ENCODE results near the gene NRARP.

The NRARP gene

GRCh38 chr9:137321726-137322361, 19.8 kb upstream of the NRARP start:
- no peak for DNase-seq

DNA sequence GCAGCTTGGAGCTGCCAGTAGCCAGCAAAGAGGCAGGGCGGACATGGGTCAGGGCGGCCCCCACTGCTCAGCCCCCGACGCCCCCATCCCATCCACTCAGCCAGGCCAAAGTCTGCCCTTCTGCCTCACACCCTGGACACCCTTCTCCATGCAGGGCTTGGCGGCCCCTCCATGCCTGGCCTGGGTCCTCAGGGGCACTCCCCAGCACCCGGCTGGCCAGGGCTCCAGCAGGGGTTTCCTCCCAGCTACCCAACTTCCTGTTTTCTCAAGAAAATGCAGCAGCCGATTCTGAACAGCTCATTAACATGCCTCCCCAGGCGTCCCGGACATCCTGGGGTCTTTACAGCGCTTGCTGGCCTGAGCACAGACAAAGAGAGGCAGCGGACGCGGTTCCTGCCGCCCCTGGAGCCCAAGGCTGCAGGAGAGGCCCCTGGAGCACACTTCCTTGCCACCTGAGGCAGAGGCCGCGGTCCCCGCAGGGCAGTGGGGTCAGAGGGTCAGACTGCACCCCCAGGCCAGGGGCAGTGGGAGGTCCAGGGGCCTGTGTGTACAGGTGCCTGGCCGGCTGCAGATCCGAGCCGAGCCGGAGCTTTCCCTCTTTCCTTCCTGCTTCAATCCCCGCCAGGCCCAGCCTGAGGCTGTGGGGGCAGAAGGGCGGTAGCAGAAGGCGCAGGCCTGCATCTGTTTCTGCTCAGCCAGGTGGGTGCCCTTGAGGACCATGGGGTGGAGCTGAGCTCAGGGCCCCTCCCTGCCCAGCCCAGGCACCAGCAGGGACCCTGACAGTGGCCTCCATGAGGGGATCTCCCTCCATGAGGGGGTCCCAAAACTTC, 18.7 kb upstream of the NRARP start:
- DNase-seq, result no peak

- no peak for DNase-seq
Measured at GRCh38 chr9:137319739-137320551, 17.9 kb upstream of the NRARP start.

DNA sequence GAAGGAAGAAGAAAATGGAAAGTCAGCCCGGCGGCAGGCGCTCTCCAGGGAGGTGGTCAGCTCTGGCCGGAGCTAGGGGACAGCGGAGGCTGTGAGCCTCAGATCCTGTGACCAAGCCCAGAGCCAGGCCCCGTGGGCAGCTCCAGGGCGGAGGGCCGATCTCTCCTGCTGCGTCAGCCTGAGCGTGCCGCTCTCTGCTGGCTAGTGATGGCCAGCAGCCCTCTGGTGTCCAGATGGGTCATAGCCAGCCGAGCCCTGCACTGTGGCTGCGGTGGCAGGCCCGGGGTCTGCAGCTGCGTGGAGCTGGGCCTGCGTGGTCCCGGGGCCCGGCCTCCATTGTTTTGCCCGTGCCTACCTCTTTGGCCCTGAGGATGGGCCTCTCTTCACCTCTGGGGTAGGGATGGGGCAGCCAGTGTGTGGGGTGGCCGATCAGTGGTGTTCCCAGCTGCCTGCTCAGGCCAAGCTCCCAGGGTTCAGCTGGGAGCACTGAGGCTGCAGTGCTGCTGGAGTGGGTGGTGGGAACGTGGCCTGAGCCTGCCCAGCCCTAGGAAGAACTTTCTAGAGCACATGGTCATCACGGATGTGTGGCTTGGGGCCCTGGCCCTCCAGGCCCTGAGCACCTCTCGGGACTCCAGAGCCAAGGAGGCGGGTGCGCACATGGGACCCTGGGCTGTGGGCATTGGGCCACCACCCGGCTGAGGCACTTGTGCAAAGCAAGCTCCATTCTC, 17.1 kb upstream of the NRARP start:
- DNase-seq, result no peak

DNA sequence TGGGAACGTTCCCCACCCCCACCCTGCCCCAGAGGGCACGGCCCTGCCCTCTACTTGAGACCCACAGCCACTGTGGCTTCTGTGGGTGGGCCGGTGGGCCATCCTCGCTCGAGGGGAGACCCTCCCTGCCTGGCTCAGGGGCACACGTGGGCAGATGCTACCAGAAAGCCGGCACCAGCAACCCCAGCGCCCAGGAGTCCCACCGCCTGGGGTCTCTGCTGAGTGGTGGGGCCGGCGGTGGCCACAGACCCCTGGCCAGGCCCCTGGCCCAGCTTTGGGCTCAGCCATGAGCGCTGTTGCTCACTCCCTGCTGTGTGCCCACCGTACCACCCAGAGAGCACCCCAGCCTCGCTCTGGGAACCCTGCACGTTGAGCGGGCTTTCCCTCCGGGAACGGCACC, 16.5 kb upstream of the NRARP start:
- DNase-seq, result no peak

DNA sequence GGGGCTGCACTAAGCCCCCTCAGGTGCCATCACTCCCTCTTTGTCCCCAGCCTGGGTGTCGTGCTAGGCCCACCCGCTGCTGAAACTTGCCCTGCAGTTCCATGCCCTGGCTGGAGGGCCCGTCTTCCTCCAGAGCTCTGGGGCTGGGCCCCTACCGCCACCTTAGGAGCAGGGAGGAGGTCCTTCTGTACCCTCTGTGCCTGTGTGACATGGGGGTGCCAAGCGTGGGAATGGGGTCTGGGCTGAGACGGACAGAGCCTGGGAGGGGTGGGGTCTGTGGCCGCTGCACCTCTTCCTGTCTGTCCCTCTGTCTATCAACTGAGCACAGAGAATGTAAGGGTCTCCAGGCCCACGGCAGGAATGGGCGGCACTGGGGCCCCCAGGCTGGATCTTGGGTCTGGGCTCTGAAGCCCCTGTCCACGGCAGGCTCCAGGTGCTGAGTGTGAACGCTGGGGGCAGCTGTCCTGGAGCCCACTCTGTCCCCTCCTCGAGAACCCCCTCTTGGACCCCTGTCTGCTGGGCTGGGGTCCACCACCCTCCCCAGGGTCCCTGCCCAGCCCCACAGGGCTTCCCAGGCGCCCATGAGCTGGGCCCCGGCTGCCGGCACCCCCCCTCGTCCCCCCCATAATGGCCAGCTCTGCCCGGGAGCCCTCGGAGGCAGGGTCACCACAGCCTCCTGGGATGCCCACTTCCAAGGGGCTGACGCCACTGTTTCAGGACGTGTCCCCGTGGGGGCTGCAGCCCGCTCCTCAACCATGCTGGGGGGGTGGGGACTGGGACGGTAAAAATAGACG, 15.8 kb upstream of the NRARP start:
- DNase-seq, result no peak

- no peak for DNase-seq
Measured at GRCh38 chr9:137317021-137317717, 15.1 kb upstream of the NRARP start.

GRCh38 chr9:137316012-137316981, 14.2 kb upstream of the NRARP start:
- DNase-seq, result peak; percentile 77

GRCh38 chr9:137315581-137316011, 13.5 kb upstream of the NRARP start:
- DNase-seq, result no peak

- no peak for DNase-seq
Measured at GRCh38 chr9:137314561-137315560, 12.8 kb upstream of the NRARP start.

- DNase-seq, result no peak
Measured at GRCh38 chr9:137313956-137314560, 12.0 kb upstream of the NRARP start.

GRCh38 chr9:137313326-137313936, 11.4 kb upstream of the NRARP start:
- DNase-seq, result no peak

DNA sequence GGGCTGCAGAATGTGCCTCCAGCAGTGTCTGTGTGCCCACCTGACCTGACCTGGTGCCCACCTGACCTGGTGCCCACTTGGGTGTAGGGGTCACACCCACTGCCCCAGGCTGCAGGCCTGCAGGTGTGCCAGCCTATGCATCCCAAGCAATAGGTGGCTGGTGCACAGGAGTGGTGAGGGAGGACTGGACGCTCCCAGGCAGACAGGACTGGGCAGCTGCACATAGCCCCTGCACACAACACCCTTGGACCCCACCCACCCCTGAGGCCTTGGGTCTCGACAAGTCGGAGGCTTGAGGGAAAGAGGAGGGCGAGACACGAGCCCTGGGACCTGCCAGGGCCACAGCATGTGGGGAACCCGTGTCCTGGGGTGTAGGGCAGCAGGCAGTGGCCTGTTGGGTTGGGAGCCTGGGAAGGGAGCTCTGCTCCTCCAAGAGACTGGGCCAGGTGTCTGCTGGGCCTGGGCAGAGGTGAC, 10.8 kb upstream of the NRARP start:
- no peak for DNase-seq

DNA sequence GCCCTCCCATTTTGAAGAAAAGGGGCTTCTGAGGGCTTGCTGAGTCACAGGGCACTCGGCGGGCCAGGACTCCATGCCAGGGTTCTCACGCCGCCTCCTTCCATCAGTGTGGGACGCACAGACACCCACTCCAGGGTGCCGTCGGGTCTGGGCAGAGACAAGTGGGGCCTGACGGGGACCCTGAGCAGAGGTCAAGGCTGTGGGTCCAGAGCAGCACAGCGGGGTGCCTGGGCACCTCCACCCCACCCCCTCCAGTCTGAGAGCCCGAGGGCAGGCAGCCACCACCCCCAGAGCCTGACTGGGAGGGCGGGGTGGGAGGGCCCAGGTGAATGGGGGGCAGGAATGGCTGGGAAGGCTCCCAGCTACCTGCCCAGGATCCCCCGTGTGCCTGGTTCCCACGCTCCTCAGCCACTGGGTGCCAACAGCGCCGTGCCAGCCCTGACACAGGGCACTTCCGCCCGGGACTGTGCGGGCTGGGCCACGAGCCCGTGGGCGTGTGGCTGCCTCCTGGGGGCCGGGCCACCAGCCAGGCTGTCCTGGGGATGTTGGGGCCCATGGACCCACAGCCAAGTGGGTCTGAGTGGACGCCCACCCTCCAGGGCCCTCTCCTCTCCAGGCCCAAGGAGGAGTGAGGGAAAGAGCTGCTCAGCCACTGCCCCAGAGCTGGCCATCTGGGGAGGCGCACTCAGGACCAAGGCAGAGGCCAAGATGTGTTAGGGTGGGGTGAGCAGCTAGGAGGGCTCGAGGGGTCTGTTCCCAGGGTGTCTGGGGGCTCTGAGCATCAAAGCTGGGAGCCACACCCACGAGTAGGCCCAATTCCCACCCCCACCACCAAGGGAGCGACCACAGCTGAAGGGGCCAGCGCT, 10.1 kb upstream of the NRARP start:
- DNase-seq, result no peak

DNA sequence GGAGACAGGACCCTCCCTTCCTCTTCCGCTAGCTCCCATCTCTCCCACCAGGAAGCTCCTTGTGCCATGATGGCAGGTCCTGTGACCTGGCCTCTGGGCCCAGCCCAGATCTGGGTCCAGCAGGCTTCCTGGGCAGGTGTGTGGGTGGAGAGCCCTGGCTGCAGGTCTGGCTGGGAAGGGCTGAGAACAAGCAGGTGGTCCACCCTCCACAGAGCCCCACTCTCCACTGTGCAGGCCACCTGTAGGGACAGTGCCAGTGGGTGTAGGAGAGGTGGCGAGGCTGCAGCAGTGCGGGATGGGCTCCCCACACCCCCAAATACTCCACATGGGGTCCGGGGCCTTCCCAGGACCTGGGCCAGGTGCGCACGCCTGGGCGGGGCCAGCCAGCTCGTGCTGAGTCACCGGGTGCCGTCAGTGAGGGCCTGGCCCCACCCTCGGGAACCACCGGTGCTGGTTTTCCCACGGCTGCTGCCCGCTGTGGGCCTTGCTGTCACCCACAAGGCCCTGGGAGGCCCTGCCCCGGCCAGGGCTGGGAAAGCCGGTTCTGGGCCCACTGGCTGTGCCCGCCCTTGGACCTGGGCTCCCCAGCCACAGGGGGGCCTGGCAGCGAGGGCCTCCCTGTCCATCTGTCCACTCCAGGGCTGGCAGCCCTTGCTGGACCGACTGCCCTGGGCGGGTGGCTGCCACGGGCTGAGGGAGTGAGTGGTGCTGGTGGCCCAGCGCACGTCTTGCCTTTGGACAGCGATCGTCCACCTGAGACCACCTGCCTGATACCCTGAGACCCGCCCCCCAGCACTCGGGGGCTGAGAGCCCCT, 9.3 kb upstream of the NRARP start:
- DNase-seq, result peak; percentile 65
